NB4 (cell line): Measurements from ENCODE around the gene KLHL2.
"Not testable (repeated sequence)": the region's sequence is repeated elsewhere in the genome, so short reads cannot be mapped to it uniquely, and the experiment has no call there.

Source experiments
- MYC ChIP-seq: IDR thresholded peaks from 2 replicates; pipeline ENCODE4 v1.6.1; 2011; ENCODE audit warnings: low read depth, low read length
- POLR2A ChIP-seq: IDR thresholded peaks from 2 replicates; pipeline ENCODE4 v1.6.1; 2011; ENCODE audit warnings: mild to moderate bottlenecking; ENCODE audit not compliant: insufficient read length; ENCODE audit errors: extremely low read depth
- TF ChIP-seq, protein P1 (sequence below): IDR thresholded peaks from one replicate; pipeline ENCODE4 v1.5.1; 2012; ENCODE audit warnings: low read depth, low read length
- TF ChIP-seq, protein P2 (sequence below): IDR thresholded peaks from 2 replicates; pipeline ENCODE4 v1.6.1; 2011; ENCODE audit warnings: low read depth, low read length

DNA sequence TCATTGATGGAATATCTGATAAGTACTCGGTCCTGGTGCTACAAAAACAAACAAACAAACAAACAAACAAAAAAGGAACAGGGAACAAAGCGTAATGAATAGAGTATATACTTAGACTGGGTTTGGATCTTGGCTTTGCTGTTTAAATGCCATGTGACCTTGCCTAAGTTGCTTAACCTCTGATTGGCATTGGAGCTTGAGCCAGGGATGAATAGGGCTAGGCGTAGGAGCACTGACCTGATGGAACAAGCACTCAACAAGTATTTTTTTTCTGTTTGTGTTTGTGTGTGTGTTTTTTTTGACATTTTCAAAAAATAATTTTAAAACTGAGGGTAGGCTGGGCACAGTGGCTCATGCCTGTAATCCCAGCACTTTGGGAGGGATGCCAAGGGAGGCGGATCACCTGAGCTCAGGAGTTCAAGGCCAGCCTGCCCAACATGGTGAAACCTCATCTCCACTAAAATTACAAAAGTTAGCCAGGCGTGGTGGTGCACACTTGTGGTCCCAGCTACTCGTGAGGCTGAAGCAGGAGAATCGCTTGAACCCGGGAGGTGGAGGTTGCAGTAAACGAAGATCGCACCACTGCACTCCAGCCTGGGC, 37.3 kb downstream of the KLHL2 start:
- TF ChIP-seq, protein P1, sequence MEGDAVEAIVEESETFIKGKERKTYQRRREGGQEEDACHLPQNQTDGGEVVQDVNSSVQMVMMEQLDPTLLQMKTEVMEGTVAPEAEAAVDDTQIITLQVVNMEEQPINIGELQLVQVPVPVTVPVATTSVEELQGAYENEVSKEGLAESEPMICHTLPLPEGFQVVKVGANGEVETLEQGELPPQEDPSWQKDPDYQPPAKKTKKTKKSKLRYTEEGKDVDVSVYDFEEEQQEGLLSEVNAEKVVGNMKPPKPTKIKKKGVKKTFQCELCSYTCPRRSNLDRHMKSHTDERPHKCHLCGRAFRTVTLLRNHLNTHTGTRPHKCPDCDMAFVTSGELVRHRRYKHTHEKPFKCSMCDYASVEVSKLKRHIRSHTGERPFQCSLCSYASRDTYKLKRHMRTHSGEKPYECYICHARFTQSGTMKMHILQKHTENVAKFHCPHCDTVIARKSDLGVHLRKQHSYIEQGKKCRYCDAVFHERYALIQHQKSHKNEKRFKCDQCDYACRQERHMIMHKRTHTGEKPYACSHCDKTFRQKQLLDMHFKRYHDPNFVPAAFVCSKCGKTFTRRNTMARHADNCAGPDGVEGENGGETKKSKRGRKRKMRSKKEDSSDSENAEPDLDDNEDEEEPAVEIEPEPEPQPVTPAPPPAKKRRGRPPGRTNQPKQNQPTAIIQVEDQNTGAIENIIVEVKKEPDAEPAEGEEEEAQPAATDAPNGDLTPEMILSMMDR, result not testable (repeated sequence)
- TF ChIP-seq, protein P2, sequence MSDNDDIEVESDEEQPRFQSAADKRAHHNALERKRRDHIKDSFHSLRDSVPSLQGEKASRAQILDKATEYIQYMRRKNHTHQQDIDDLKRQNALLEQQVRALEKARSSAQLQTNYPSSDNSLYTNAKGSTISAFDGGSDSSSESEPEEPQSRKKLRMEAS, result not testable (repeated sequence)
- not testable (repeated sequence) for TF ChIP-seq POLR2A, MYC
